GM23338 (cell line): Measurements from ENCODE around the gene CD180. TPM values are rescaled to one million over a fixed set of nuclear protein-coding genes. Genes with fewer than 3 reads are reported as not detected.

Experiments used
- ATAC-seq: fragments of 200-7000 bp; cut with Tn5 transposase; 3 replicates; pipeline ENCODE4 v1.9.1; 2020
- DNase-seq: peaks from one replicate; pipeline ENCODE4 v3.0.0-alpha.2; 2015; ENCODE audit warnings: low spot score
- H2AFZ ChIP-seq: fragments of 200-600 bp; sonication (generic); 2 replicates; pipeline ENCODE4 v1.8.0; 2016; ENCODE audit warnings: antibody characterized with exemption, mild to moderate bottlenecking, moderate library complexity
- H3F3A ChIP-seq: fragments of 200-600 bp; sonication (generic); replicated peaks from 2 replicates; pipeline ENCODE4 v1.8.0; 2017; ENCODE audit warnings: antibody characterized with exemption, mixed run types, low read depth
- H3K27ac ChIP-seq: fragments of 200-600 bp; sonication (generic); 2 replicates; pipeline ENCODE4 v1.6.1; 2016; ENCODE audit warnings: low read depth
- H3K27me3 ChIP-seq: fragments of 200-600 bp; sonication (generic); 2 replicates; pipeline ENCODE4 v1.8.0; 2016; ENCODE audit warnings: mild to moderate bottlenecking, mixed run types, moderate library complexity; ENCODE audit not compliant: insufficient read depth
- H3K36me3 ChIP-seq: fragments of 200-600 bp; sonication (generic); 2 replicates; pipeline ENCODE4 v1.8.0; 2016; ENCODE audit warnings: mild to moderate bottlenecking; ENCODE audit not compliant: insufficient read depth
- H3K4me1 ChIP-seq: fragments of 200-600 bp; sonication (generic); 2 replicates; pipeline ENCODE4 v1.8.0; 2016; ENCODE audit warnings: mild to moderate bottlenecking, moderate library complexity; ENCODE audit not compliant: insufficient read depth
- H3K4me2 ChIP-seq: fragments of 200-600 bp; sonication (generic); 2 replicates; pipeline ENCODE4 v1.7.1; 2017; ENCODE audit warnings: mixed run types
- H3K4me3 ChIP-seq: fragments of 200-600 bp; sonication (generic); 2 replicates; pipeline ENCODE4 v1.6.1; 2016; ENCODE audit warnings: mixed run types
- H3K79me2 ChIP-seq: fragments of 200-600 bp; sonication (generic); replicated peaks from 2 replicates; pipeline ENCODE4 v1.8.0; 2017; ENCODE audit warnings: mild to moderate bottlenecking; ENCODE audit not compliant: insufficient read depth
- H3K9me2 ChIP-seq: fragments of 200-600 bp; sonication (generic); 2 replicates; pipeline ENCODE4 v1.8.0; 2017; ENCODE audit not compliant: insufficient read depth
- H4K20me1 ChIP-seq: fragments of 200-600 bp; sonication (generic); replicated peaks from 2 replicates; pipeline ENCODE4 v1.8.0; 2017; ENCODE audit warnings: mild to moderate bottlenecking; ENCODE audit not compliant: insufficient read depth
- H3K27ac Mint-ChIP-seq: 2 replicates; pipeline ENCODE4 v1.8.0; 2020; ENCODE audit warnings: inconsistent platforms, mild to moderate bottlenecking, moderate library complexity, mixed read lengths
- H3K27me3 Mint-ChIP-seq: 3 replicates; pipeline ENCODE4 v1.8.0; 2022; ENCODE audit warnings: low read depth, mild to moderate bottlenecking, moderate library complexity, mixed read lengths, inconsistent platforms; ENCODE audit not compliant: insufficient read depth, poor library complexity
- H3K36me3 Mint-ChIP-seq: 3 replicates; pipeline ENCODE4 v1.8.0; 2021; ENCODE audit warnings: low read depth, mild to moderate bottlenecking, inconsistent platforms, moderate library complexity, mixed read lengths
- H3K4me1 Mint-ChIP-seq: 3 replicates; pipeline ENCODE4 v1.8.0; 2020; ENCODE audit warnings: mild to moderate bottlenecking, inconsistent platforms, mixed read lengths
- H3K4me3 Mint-ChIP-seq: 3 replicates; pipeline ENCODE4 v1.8.0; 2021; ENCODE audit warnings: moderate library complexity, mild to moderate bottlenecking, inconsistent platforms, mixed read lengths
- H3K9me3 Mint-ChIP-seq: 3 replicates; pipeline ENCODE4 v1.8.0; 2020; ENCODE audit warnings: moderate library complexity, mild to moderate bottlenecking, inconsistent platforms, mixed read lengths
- CREB1 ChIP-seq: fragments of 250-450 bp; sonication (Bioruptor Pico); IDR thresholded peaks from 2 replicates; pipeline ENCODE4 v1.5.0; 2020; ENCODE audit warnings: low read depth, mild to moderate bottlenecking, moderate library complexity
- EZH2 ChIP-seq: fragments of 200-600 bp; sonication (generic); IDR thresholded peaks from one replicate; pipeline ENCODE4 v1.8.0; 2017; ENCODE audit warnings: antibody characterized with exemption, mild to moderate bottlenecking, low read depth; ENCODE audit not compliant: unreplicated experiment
- NANOG ChIP-seq: IDR thresholded peaks from 2 replicates; pipeline ENCODE4 v1.6.1; 2016; ENCODE audit warnings: antibody characterized with exemption, borderline replicate concordance
- STAT1 ChIP-seq: IDR thresholded peaks from one replicate; pipeline ENCODE4 v1.6.1; 2016; ENCODE audit warnings: antibody characterized with exemption; ENCODE audit not compliant: unreplicated experiment
- ZNF331 ChIP-seq: fragments of 250-450 bp; sonication (Bioruptor Pico); IDR thresholded peaks from 2 replicates; pipeline ENCODE4 v1.5.0; 2020; ENCODE audit warnings: low read depth, mild to moderate bottlenecking, moderate library complexity
- polyA plus RNA-seq: library from polyadenylated mRNA; unstranded; fragments of >200 nt; fragmentation: Nextera tagmentation; extraction: Ambion mirVana; gene quantifications from 2 replicates; pipeline ENCODE4 v1.2.1, GENCODE V29; 2016
- total RNA-seq: library from RNA; depleted of rRNA; stranded (reverse); fragments of >200 nt; shearing (Covaris generic); gene quantifications from 2 replicates; pipeline ENCODE4 v1.2.3, GENCODE V29; 2014
- TF ChIP-seq, protein P1 (sequence below): fragments of 250-450 bp; sonication (Bioruptor Pico); IDR thresholded peaks from 2 replicates; pipeline ENCODE4 v1.5.0; 2020; ENCODE audit warnings: mild to moderate bottlenecking, moderate library complexity
- TF ChIP-seq, protein P2 (sequence below): IDR thresholded peaks from 2 replicates; pipeline ENCODE4 v1.6.1; 2016; ENCODE audit warnings: antibody characterized with exemption
- TF ChIP-seq, protein P3 (sequence below): IDR thresholded peaks from one replicate; pipeline ENCODE4 v1.6.1; 2018; ENCODE audit warnings: antibody characterized with exemption; ENCODE audit not compliant: unreplicated experiment

CD180 gene
- total and polyA plus RNA-seq, 2 experiments from 2014 or later, result not detected

DNA sequence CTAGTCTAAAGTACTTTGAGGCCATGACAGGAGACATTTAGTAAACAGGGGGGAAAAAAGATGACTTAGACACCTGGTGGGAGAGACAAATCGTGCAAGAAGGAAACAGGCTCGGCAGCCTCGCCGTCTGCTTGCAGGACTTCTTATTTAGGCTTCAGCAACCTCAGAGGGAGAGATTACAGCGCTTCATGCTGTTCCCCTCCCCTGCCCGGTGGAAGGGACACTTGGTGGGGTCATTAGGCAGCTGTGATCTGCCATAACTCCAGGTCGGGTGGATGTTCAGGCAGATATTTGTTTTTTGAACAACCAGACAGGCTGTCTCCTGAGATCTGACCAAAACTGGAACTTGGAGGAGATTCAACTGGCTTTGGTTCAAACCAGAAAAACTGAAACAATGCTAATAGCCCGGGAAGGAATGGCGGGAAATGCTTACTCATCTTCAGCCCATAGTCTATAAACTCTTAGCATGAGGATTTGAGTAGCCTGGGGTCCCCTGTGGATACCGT is 38.1 kb upstream of the CD180 start:
- Histone ChIP-seq H2AFZ (no peak overlapping the region), H3K9me2 (no peaks in the 10 kb centered on the region), H3K4me2 (no peak overlapping the region), H3K4me1 (peaks cover 5% of the 10 kb centered on the region; the same call in 1 of the 2 replicates), H3K36me3 (no peaks in the 10 kb centered on the region), H4K20me1 (no peaks in the 10 kb centered on the region), H3K79me2 (no peaks in the 10 kb centered on the region), H3K4me3 (no peak overlapping the region), H3K27ac (no peak overlapping the region), H3K27me3 (no peaks in the 10 kb centered on the region), H3F3A (no peaks in the 10 kb centered on the region)
- Mint-ChIP-seq H3K36me3 (peaks cover 13% of the 10 kb centered on the region), H3K27me3 (peaks cover 6% of the 10 kb centered on the region), H3K4me1 (peaks cover 9% of the 10 kb centered on the region; the same call in 2 of the 3 replicates), H3K4me3 (no peak overlapping the region), H3K27ac (no peak overlapping the region), H3K9me3 (peaks cover 14% of the 10 kb centered on the region)
- TF ChIP-seq STAT1 (no peak), EZH2 (no peak), NANOG (no peak), ZNF331 (no peak), CREB1 (CRISPR knock-in tag) (no peak)
- TF ChIP-seq, protein P1, sequence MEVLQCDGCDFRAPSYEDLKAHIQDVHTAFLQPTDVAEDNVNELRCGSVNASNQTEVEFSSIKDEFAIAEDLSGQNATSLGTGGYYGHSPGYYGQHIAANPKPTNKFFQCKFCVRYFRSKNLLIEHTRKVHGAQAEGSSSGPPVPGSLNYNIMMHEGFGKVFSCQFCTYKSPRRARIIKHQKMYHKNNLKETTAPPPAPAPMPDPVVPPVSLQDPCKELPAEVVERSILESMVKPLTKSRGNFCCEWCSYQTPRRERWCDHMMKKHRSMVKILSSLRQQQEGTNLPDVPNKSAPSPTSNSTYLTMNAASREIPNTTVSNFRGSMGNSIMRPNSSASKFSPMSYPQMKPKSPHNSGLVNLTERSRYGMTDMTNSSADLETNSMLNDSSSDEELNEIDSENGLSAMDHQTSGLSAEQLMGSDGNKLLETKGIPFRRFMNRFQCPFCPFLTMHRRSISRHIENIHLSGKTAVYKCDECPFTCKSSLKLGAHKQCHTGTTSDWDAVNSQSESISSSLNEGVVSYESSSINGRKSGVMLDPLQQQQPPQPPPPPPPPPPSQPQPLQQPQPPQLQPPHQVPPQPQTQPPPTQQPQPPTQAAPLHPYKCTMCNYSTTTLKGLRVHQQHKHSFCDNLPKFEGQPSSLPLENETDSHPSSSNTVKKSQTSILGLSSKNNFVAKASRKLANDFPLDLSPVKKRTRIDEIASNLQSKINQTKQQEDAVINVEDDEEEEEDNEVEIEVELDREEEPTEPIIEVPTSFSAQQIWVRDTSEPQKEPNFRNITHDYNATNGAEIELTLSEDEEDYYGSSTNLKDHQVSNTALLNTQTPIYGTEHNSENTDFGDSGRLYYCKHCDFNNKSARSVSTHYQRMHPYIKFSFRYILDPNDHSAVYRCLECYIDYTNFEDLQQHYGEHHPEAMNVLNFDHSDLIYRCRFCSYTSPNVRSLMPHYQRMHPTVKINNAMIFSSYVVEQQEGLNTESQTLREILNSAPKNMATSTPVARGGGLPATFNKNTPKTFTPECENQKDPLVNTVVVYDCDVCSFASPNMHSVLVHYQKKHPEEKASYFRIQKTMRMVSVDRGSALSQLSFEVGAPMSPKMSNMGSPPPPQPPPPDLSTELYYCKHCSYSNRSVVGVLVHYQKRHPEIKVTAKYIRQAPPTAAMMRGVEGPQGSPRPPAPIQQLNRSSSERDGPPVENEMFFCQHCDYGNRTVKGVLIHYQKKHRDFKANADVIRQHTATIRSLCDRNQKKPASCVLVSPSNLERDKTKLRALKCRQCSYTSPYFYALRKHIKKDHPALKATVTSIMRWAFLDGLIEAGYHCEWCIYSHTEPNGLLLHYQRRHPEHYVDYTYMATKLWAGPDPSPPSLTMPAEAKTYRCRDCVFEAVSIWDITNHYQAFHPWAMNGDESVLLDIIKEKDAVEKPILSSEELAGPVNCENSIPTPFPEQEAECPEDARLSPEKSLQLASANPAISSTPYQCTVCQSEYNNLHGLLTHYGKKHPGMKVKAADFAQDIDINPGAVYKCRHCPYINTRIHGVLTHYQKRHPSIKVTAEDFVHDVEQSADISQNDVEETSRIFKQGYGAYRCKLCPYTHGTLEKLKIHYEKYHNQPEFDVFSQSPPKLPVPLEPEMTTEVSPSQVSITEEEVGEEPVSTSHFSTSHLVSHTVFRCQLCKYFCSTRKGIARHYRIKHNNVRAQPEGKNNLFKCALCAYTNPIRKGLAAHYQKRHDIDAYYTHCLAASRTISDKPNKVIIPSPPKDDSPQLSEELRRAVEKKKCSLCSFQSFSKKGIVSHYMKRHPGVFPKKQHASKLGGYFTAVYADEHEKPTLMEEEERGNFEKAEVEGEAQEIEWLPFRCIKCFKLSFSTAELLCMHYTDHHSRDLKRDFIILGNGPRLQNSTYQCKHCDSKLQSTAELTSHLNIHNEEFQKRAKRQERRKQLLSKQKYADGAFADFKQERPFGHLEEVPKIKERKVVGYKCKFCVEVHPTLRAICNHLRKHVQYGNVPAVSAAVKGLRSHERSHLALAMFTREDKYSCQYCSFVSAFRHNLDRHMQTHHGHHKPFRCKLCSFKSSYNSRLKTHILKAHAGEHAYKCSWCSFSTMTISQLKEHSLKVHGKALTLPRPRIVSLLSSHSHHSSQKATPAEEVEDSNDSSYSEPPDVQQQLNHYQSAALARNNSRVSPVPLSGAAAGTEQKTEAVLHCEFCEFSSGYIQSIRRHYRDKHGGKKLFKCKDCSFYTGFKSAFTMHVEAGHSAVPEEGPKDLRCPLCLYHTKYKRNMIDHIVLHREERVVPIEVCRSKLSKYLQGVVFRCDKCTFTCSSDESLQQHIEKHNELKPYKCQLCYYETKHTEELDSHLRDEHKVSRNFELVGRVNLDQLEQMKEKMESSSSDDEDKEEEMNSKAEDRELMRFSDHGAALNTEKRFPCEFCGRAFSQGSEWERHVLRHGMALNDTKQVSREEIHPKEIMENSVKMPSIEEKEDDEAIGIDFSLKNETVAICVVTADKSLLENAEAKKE (CRISPR knock-in tag), result no peak
- TF ChIP-seq, protein P2, sequence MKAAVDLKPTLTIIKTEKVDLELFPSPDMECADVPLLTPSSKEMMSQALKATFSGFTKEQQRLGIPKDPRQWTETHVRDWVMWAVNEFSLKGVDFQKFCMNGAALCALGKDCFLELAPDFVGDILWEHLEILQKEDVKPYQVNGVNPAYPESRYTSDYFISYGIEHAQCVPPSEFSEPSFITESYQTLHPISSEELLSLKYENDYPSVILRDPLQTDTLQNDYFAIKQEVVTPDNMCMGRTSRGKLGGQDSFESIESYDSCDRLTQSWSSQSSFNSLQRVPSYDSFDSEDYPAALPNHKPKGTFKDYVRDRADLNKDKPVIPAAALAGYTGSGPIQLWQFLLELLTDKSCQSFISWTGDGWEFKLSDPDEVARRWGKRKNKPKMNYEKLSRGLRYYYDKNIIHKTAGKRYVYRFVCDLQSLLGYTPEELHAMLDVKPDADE, result no peak
- TF ChIP-seq, protein P3, sequence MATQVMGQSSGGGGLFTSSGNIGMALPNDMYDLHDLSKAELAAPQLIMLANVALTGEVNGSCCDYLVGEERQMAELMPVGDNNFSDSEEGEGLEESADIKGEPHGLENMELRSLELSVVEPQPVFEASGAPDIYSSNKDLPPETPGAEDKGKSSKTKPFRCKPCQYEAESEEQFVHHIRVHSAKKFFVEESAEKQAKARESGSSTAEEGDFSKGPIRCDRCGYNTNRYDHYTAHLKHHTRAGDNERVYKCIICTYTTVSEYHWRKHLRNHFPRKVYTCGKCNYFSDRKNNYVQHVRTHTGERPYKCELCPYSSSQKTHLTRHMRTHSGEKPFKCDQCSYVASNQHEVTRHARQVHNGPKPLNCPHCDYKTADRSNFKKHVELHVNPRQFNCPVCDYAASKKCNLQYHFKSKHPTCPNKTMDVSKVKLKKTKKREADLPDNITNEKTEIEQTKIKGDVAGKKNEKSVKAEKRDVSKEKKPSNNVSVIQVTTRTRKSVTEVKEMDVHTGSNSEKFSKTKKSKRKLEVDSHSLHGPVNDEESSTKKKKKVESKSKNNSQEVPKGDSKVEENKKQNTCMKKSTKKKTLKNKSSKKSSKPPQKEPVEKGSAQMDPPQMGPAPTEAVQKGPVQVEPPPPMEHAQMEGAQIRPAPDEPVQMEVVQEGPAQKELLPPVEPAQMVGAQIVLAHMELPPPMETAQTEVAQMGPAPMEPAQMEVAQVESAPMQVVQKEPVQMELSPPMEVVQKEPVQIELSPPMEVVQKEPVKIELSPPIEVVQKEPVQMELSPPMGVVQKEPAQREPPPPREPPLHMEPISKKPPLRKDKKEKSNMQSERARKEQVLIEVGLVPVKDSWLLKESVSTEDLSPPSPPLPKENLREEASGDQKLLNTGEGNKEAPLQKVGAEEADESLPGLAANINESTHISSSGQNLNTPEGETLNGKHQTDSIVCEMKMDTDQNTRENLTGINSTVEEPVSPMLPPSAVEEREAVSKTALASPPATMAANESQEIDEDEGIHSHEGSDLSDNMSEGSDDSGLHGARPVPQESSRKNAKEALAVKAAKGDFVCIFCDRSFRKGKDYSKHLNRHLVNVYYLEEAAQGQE, result no peak
- no peak for ATAC-seq
- DNase-seq, result no peak
